NCI-H526 (cell line): ENCODE results near the gene ANKRD52.
"Not testable (repeated sequence)": the region's sequence is repeated elsewhere in the genome, so short reads cannot be mapped to it uniquely, and the experiment has no call there.

Source experiments
- DNase-seq, 2 experiments: peaks; one replicate each; lab custom pipeline; 2025; lab: John Stamatoyannopoulos, UW

ANKRD52 gene

DNA sequence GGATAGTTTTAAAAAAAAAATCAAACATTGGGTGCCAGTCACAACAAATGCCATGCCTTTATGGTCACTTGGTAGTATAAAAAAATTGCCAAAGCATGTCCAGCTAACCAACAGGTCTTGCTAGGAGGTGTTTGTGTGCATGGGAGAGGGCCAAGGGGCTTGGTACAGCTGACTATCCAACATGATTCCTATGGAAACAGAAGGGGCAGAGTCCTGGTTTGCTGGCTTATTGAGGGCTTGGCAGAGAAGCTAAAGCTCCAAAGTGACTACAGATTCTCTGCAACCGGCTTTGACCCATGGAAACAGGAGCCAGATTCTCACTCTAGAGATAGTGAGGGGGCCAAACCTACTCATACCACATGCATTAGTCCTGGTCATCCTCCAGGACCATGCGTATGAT is 14.3 kb upstream of the ANKRD52 start:
- not testable (repeated sequence) for DNase-seq

GRCh38 chr12:56271031-56271430 is 12.8 kb upstream of the ANKRD52 start:
- DNase-seq, result no peak

DNA sequence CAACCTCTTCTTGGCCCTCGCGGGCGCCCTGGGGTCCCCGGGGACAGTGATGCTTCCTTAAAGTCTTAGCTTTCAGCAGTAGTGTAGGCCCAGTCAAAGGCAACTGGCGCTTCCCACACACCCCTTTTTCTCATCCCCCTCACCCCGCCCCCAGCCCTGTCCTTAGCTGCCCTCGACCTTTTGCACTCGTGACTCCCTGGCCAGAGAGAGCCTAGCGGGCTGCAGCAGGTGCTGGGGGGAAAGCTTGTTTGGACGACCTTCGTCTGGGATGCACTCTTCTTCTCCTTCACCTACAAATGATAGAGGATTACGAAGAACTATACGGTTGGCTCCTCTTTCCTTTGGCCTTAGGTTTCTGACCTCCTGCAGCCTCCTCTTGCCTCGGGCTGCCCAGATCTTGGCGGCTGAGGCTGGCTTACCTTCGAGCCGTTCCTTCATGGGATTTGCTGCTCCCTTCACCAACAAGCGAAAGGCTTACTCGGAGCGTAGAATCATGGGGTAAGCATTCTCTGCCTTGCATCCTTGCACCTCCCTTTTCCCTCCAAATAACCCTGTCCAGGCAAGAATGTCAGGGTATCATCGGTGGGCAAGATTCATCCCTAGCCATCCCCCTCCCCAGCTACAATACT is 9.4 kb upstream of the ANKRD52 start:
- peak in 1 of 2 experiments; percentile 59 for DNase-seq

DNA sequence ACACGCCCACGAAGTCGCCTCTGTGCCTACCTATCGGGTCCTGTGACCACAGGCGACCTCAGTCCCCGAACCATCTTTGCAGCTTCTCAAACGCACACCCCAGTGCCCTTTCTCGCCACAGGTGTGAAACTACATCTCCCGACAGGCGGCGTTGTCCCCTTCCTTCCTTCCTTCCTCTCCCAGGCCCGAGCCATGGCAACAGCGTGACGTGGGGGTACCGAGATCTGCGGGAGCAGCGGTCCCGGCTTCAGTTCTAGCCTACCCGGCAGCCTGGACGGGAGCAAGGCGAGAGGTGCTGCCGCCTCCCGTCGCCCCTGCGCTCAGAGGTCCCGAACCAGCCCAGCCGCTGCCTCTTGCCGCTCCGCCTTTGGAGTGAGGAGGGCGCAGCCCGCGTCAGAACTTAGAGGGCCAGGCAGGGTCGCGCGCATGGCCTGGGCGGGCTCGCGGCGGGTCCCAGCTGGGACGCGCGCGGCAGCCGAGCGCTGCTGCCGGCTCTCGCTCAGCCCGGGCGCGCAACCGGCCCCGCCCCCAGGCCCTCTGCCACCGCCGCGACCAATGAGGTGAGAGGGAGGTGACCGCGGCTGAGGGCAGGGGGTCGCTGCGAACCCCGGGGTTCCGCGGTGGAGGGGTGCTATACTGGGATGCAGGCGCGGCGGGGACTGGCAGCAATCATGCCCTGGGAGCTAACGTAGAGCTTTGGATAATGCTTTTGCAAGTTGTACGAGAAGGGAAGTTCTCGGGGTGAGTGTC is 8.7 kb upstream of the ANKRD52 start, which contains the start of gene COQ10A:
Gene COQ10A, plus strand, starts transcription at position 250 of the 750 bp plus-strand sequence. Its CDS starts 177 bp downstream, at position 427.
- peak; percentile 80 to 96 for DNase-seq

DNA sequence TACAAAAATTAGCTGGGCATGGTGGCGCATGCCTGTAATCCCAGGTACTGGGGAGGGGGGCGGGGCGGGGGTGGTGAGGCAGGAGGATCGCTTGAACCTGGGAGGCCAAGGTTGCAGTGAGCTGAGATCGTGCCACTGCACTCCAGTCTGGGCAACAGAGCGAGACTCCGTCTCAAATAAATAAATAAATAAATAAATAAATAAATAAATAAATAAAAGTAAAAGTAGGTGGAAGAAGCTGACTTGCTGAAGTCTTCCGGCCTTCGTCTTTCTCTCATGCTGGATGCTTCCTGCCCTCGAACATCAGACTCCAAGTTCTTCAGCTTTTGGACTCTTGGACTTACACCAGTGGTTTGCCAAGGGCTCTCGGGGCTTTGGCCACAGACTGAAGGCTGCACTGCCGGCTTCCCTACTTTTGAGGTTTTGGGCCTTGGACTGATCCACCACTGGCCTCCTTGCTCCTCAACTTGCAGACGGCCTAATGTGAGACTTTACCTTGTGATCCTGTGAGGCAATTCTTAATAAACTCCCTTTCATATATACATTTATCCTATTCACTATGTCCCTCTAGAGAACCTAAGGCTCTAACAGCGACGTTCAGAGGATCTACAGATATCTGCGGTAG is 8.0 kb upstream of the ANKRD52 start:
- peak in 1 of 2 experiments; percentile 29 for DNase-seq

DNA sequence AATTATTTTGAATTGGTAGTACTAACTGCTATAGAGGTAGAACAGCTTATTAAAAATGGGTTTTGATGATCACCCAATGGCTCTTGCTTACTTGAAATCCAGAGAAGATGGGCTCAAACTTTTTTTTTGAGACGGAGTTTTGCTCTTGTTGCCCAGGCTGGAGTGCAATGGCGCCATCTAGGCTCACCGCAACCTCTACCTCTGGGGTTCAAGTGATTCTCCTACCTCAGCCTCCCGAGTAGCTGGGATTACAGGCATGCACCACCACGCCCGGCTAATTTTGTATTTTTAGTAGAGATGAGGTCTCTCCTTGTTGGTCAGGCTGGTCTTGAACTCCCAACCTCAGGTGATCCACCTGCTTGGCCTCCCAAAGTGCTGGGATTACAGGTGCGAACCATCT is 4.8 kb upstream of the ANKRD52 start:
- DNase-seq, result not testable (repeated sequence)

DNA sequence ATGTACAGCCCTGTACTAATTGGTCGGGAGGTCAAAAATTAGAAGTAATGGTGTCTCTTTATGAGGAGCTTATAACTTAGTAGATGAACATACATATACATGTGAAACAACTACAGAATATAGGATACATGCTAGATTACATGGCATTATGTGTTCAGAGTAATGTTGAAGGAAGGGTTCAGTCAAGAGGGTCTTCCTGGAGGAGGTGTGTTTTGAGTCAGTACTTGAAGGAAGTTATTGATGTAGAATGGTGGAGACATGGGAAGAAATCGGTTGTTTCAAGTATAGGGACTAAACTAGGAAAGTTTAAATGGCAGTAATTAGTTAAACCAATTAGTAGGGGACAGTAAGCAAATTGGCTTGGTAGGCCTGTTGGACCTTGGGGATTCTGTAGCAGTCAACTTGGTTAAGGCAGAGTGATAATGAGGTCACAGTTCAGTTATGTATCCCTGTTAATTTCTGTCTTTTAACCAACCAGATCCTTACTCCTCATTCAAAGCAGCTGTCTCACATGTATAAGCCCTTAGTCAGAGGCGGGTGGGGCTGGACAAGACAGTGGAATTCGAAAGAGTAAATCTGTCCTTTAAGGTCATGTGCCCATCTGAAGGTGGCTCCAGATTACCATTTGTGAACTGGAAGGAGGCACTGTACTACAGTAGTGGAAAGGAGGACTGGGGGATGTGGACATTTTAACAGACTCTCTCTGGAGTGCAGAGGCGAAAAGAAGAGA is 3.5 kb upstream of the ANKRD52 start:
- no peak for DNase-seq

DNA sequence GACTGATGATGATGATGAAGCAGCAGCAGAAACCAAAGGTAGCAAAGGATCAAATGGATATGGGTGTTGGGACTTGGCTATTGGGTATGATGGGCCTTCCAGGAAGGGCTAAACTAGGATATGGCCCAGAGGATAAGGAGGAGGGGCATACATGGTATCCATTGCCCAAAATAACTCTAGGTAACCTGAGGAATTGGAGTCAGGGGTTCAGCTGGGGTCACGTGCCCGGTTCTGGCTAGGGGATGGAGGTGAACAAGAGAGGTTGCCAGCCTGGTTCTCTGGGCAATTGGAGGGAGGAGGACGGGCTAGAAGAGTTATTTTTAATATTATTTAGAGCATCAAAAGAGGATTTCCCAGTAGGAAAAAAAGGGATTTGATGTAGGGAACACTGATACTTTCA is 2.7 kb upstream of the ANKRD52 start:
- no peak for DNase-seq

GRCh38 chr12:56260380-56260779 is 2.2 kb upstream of the ANKRD52 start:
- DNase-seq, result no peak

GRCh38 chr12:56258820-56259183 is 618 bp upstream of the ANKRD52 start:
- no peak for DNase-seq

- DNase-seq, result peak; percentile 19 to 70
Measured at GRCh38 chr12:56257491-56258067, 605 bp downstream of the ANKRD52 start.

GRCh38 chr12:56257071-56257470 is 1.1 kb downstream of the ANKRD52 start:
- no peak for DNase-seq

DNA sequence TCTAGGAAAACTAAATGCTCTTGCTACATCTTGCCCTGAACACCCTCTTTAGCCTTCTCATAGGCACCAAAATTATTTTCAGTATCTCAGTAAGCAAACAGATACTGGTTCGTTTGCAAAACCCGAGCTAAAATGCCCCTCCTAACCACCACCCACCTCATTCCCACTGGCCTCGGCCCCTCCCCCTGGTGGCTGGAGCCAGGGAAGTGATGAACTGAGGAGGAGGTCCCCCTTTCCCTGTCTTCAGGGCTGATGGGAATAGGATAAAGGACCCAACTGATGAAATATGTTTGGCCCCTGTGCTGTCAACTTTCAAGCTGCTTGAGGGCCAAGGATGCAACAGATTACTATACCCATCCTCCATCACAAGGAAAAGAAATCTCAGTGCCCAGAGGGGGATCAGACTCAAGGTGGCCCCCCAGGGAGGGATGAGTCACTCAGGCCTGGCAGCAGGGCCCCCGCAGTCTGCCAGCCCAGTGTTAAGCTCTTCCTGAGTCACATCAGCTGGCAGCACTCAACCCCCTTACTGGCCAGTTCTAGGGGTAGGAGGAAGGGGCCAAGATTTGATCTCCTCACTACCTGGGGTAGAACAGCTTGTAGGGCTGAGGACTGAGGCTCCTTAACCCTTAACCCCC is 1.7 kb downstream of the ANKRD52 start:
- no peak for DNase-seq

- no peak for DNase-seq
Measured at GRCh38 chr12:56255671-56256070, 2.5 kb downstream of the ANKRD52 start.

DNA sequence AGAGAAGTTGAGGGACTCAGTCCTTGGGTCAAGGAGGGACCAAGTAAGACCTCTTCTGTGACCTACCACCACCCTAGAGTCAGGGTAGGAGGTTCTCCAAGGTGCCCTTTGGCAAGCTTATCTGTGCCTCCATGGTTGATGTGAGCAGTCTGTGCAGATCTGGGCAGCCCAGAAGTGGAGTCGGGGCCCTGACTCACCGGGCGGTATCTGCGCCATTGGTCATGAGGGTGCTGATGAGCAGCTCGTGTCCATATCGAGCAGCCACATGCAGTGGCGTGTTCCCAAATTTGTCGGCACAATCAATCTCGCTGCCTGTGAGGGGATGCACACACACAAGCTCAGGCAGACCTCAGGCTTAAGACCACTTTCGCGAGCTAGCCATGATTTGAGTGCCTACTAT is 5.1 kb downstream of the ANKRD52 start:
- no peak for DNase-seq

GRCh38 chr12:56252649-56253048 is 5.5 kb downstream of the ANKRD52 start:
- DNase-seq, result no peak

GRCh38 chr12:56248711-56249110 is 9.5 kb downstream of the ANKRD52 start:
- no peak for DNase-seq

GRCh38 chr12:56247923-56248322 is 10.3 kb downstream of the ANKRD52 start:
- no peak for DNase-seq

DNA sequence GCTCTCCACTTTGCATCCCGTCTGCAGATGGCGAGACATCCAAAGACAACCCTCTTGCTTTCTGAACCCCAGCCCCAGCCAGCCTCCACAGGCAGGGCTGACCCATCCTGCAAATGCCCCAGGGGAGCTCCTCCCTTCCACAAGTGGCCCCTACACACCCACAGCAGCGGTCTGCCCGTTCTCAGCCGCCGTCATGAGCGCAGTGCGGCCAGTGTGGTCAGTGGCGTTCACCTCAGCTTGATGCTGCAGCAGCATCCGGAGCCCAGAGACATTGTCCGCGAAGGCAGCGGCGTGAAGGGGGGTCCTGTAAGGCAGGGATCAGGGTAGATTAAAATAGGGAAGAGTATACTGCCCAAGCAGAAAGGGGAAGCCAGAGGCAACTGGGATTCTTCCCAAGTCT is 13.7 kb downstream of the ANKRD52 start:
- DNase-seq, result no peak

DNA sequence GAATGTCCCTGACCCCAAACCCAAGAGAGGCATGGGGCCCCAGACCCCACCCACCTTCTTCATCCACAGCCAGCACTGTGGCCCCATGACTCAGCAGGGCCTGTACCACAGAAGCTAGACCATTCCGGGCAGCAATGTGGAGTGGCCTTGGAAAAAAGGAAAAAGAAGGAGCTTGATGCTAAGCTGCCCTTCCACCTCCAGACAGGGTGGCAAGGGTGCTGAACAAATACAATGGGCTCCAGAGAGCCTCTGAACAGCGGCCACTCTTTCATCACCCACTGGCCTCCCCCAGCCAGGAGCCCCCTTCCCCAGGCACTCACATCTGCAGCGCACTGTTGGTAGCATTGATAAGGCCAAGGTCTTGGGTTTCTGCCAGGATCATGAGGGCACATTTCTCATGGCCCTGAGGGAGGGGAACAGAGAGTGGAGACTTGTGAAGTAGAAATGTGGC is 14.4 kb downstream of the ANKRD52 start:
- DNase-seq, result no peak

GRCh38 chr12:56242986-56243385 is 15.2 kb downstream of the ANKRD52 start:
- DNase-seq, result no peak
